K562 (cell line): Measurements from ENCODE around the gene TCHP. TPM values are rescaled to one million over a fixed set of nuclear protein-coding genes. Genes with fewer than 3 reads are reported as not detected.

Experiments
- ATAC-seq: fragments of 200-7000 bp; cut with Tn5 transposase; 3 replicates; pipeline ENCODE4 v1.9.1; 2020; ENCODE audit warnings: moderate library complexity
- BruUV-seq: library from RNA; stranded (reverse); fragments of 400-500 nt; replicated peaks from 2 replicates; lab custom pipeline; 2021; lab: Mats Ljungman, UMichigan
- CTCF ChIA-PET: fragments of 300-600 bp; formaldehyde crosslinking; extraction: SDS; loops from one replicate; lab custom pipeline; 2021; ENCODE audit warnings: low intra/inter-chr PET ratio; lab: Yijun Ruan, JAX
- POLR2A ChIA-PET: fragments of 300-600, 350-650 bp; sonication (Branson Sonifier 250); formaldehyde crosslinking; extraction: SDS; loops from one replicate; lab custom pipeline; 2021; ENCODE audit warnings: antibody characterized with exemption, inconsistent platforms; lab: Yijun Ruan, JAX
- DNase-seq, 4 experiments: peaks; one replicate each; pipeline versions ENCODE4 v3.0.0 to v3.0.0-alpha.2; 2011 to 2018; ENCODE audit warnings: low spot score in 3 of 4, mixed read lengths in 3 of 4; ENCODE audit errors: extremely low read depth in 1 of 4
- FAIRE-seq: peaks from 2 replicates; lab custom pipeline; 2011; peaks lifted over from hg19 to GRCh38; lab: Jason Lieb, UNC
- H2AFZ ChIP-seq: 2 replicates; pipeline ENCODE4 v1.6.0; 2011; ENCODE audit warnings: low read depth, low read length, control low read depth, inconsistent platforms
- H3K27ac ChIP-seq: fragments of 200-600 bp; 3 replicates; pipeline ENCODE4 v1.8.0; 2011; ENCODE audit warnings: low read depth, mild to moderate bottlenecking, control low read depth, inconsistent platforms, low read length, moderate library complexity, mixed read lengths; ENCODE audit errors: extremely low read depth
- H3K27me3 ChIP-seq, 2 experiments: fragments of 300-600 bp in 1 of 2; 2 replicates in 1 of 2; 3 replicates in 1 of 2; pipeline versions ENCODE4 v1.6.0 to v1.8.0; 2011; ENCODE audit warnings: inconsistent platforms in 2 of 2, low read length in 2 of 2, mild to moderate bottlenecking in 1 of 2, mixed read lengths in 1 of 2, moderate library complexity in 1 of 2; ENCODE audit not compliant: control insufficient read depth in 2 of 2, insufficient read depth in 2 of 2
- H3K36me3 ChIP-seq: fragments of 300-600 bp; 3 replicates; pipeline ENCODE4 v1.8.0; 2011; ENCODE audit warnings: mild to moderate bottlenecking, low read length, inconsistent platforms; ENCODE audit not compliant: control insufficient read depth, insufficient read depth
- H3K4me1 ChIP-seq, 2 experiments: fragments of 200-600 bp in 1 of 2; replicated peaks in 1 of 2; 2 replicates in 1 of 2; 3 replicates in 1 of 2; pipeline versions ENCODE4 v1.5.1 to v1.8.0; 2011; ENCODE audit warnings: inconsistent platforms in 2 of 2, low read length in 2 of 2, mild to moderate bottlenecking in 1 of 2, mixed read lengths in 1 of 2, moderate library complexity in 1 of 2; ENCODE audit not compliant: control insufficient read depth in 2 of 2, insufficient read depth in 2 of 2
- H3K4me2 ChIP-seq: 2 replicates; pipeline ENCODE4 v1.6.1; 2011; ENCODE audit warnings: low read length, control low read depth, inconsistent platforms, mixed read lengths; ENCODE audit not compliant: insufficient read depth
- H3K4me3 ChIP-seq: fragments of 200-600 bp; sonication (generic), shearing (Covaris generic); 2 replicates; pipeline ENCODE4 v1.5.1; 2016; ENCODE audit warnings: control low read depth, inconsistent platforms
- H3K79me2 ChIP-seq: fragments of 200-600 bp; 3 replicates; pipeline ENCODE4 v1.8.0; 2011; ENCODE audit warnings: low read length, inconsistent platforms; ENCODE audit not compliant: control insufficient read depth, insufficient read depth
- H3K9ac ChIP-seq, 2 experiments: 2 replicates each; pipeline versions ENCODE4 v1.6.0 to v1.6.1; 2011; ENCODE audit warnings: low read depth in 2 of 2, low read length in 2 of 2, control low read depth in 1 of 2, inconsistent platforms in 1 of 2, mild to moderate bottlenecking in 1 of 2, mixed read lengths in 1 of 2; ENCODE audit not compliant: insufficient read depth in 1 of 2
- H3K9me1 ChIP-seq: one replicate; pipeline ENCODE4 v1.6.0; 2011; ENCODE audit warnings: inconsistent platforms, mild to moderate bottlenecking, low read length, moderate library complexity; ENCODE audit not compliant: control insufficient read depth, insufficient read depth
- H3K9me3 ChIP-seq: replicated peaks from 2 replicates; pipeline ENCODE4 v1.5.1; 2011; ENCODE audit warnings: low read depth, low read length, inconsistent platforms; ENCODE audit not compliant: control insufficient read depth, insufficient read depth
- H4K20me1 ChIP-seq: replicated peaks from 2 replicates; pipeline ENCODE4 v1.6.1; 2011; ENCODE audit warnings: low read length, inconsistent platforms, mixed read lengths; ENCODE audit not compliant: control insufficient read depth, insufficient read depth
- ELF1 ChIP-seq: fragments of 200-800 bp; sonication (Bioruptor generic); IDR thresholded peaks from 2 replicates; pipeline ENCODE4 v1.6.1; 2016; ENCODE audit warnings: missing genetic modification characterization, missing compliant biosample characterization
- HNRNPLL ChIP-seq: fragments of 200-400 bp; formaldehyde crosslinking; IDR thresholded peaks from 2 replicates; pipeline ENCODE4 v1.6.1; 2017; ENCODE audit warnings: low read length, low read depth, mild to moderate bottlenecking; ENCODE audit not compliant: poor library complexity, severe bottlenecking
- POLR2G ChIP-seq: fragments of 200-400 bp; formaldehyde crosslinking; IDR thresholded peaks from 2 replicates; pipeline ENCODE4 v1.6.1; 2017; ENCODE audit warnings: low read depth, mild to moderate bottlenecking, antibody characterized with exemption, low read length, moderate library complexity
- ZBTB43 ChIP-seq: sonication (generic); formaldehyde crosslinking; IDR thresholded peaks from 2 replicates; pipeline ENCODE4 v1.8.0; 2023; ENCODE audit warnings: mild to moderate bottlenecking, missing genetic modification reagents
- WGBS: fragments of 100-300 bp; shearing (Covaris generic); methylation state at CpG from one replicate; pipeline ENCODE4 v1.1.6; 2016; ENCODE audit warnings: low coverage, mixed read lengths; ENCODE audit not compliant: insufficient coverage; ENCODE audit errors: missing lambda C conversion rate; 5-methylcytosine and 5-hydroxymethylcytosine counted together
- in situ Hi-C: fragments of 300-500 bp; cut with MboI; formaldehyde crosslinking; loops from 4 replicates; pipeline ENCODE4 v1.15.0; 2018; ENCODE audit warnings: inconsistent platforms, mixed read lengths
- intact Hi-C: fragments of 100-400 bp; cut with micrococcal nuclease; formaldehyde crosslinking; loops from 2 replicates; pipeline ENCODE4 v1.14.2; 2022
- polyA plus RNA-seq, 8 experiments: library from polyadenylated mRNA; depleted of rRNA in 4 of 8; stranded (reverse) in 5 of 8; unstranded in 3 of 8; fragments of >200 nt; fragmentation: Nextera tagmentation in 2 of 8; fragmentation: Illumina TruSeq in 1 of 8; extraction: Ambion mirVana in 2 of 8; extraction: Trizol in 1 of 8; gene quantifications; 2 replicates each; pipeline versions ENCODE4 v1.2.1 to v1.2.3, GENCODE V29; 2011 to 2014; ENCODE audit warnings: inconsistent platforms in 1 of 8, missing spikeins in 1 of 8
- total RNA-seq, 7 experiments: library from RNA; depleted of rRNA in 6 of 7; stranded (reverse); fragments of >200 nt in 6 of 7; fragmentation: Illumina TruSeq in 2 of 7; extraction: Trizol in 2 of 7; gene quantifications; 2 replicates each; pipeline versions ENCODE4 v1.2.1 to v1.2.3, GENCODE V29; 2011 to 2021; ENCODE audit warnings: low replicate concordance in 1 of 7
- TF ChIP-seq, protein P1 (sequence below): fragments of 450-650 bp; conservative IDR thresholded peaks from 2 replicates; pipeline ENCODE4 v1.6.1; 2016; ENCODE audit warnings: missing genetic modification characterization, low read depth, mild to moderate bottlenecking, control low read depth, missing compliant biosample characterization

TCHP gene
- total and polyA plus RNA-seq, 9 of the 15 experiments (the other 6 are each of a cell fraction or from before 2014, with no cell fraction given): 3.4 to 30.4 (median 19.7) TPM

DNA sequence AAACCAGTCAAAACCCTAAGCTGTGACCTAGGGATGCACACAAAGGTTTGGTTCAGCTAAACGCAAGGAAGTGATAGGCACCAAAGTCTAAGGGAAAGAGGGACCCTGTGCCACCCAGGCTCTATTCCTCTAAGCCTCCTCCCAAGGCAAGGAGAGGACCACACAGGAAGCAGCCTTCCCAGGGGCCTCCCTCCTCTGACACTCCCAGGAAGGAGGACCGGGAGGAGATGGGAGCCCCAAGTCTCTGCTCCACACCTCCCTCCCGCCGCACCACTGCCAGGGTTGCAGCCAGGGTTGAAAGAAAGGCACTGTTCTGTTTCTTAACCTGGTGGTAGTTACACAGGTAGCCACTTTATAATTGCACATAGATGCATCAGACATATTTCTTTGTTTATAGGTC, 21.9 kb downstream of the TCHP start:
- Histone ChIP-seq H3K9ac (no peak overlapping the region), H3K36me3 (peaks cover 27% of the 10 kb centered on the region; the same call in 2 of the 3 replicates), H3K79me2 (no peaks in the 10 kb centered on the region), H3K27me3 (no peaks in the 10 kb centered on the region), H3K9me3 (no peaks in the 10 kb centered on the region), H3K9me1 (no peaks in the 10 kb centered on the region), H3K4me2 (no peak overlapping the region), H4K20me1 (no peaks in the 10 kb centered on the region), H2AFZ (no peak overlapping the region), H3K27ac (no peak overlapping the region), H3K4me3 (no peak overlapping the region), H3K4me1 (peaks cover 0 to 18% of the 10 kb centered on the region in 2 experiments; a peak in 2 of 5 replicates)
- POLR2A ChIA-PET: interaction anchor here (0.6 kb wide), 1 partner anchor 12 kb away, joined by 4 read pairs; no protein-coding TSS in a partner anchor
- WGBS: 52% methylated on average over 4 of the region's 4 CpGs
- TF ChIP-seq, protein P1, sequence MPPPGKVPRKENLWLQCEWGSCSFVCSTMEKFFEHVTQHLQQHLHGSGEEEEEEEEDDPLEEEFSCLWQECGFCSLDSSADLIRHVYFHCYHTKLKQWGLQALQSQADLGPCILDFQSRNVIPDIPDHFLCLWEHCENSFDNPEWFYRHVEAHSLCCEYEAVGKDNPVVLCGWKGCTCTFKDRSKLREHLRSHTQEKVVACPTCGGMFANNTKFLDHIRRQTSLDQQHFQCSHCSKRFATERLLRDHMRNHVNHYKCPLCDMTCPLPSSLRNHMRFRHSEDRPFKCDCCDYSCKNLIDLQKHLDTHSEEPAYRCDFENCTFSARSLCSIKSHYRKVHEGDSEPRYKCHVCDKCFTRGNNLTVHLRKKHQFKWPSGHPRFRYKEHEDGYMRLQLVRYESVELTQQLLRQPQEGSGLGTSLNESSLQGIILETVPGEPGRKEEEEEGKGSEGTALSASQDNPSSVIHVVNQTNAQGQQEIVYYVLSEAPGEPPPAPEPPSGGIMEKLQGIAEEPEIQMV (tag): 0 out of 2 replicates have a peak, but pooled peaks have one; percentile 52
- TF ChIP-seq ELF1 (tag) (no peak), HNRNPLL (no peak), POLR2G (no peak), ZBTB43 (no peak)
- BruUV-seq: no TSS peak
- ATAC-seq (no peak), FAIRE-seq (no peak), DNase-seq (no peak)
- in situ Hi-C loops (no loop called here), intact Hi-C loops (no loop called here)
- CTCF ChIA-PET: no interaction called here
